H54 (cell line): ENCODE data around the gene VPS11.

ENCODE experiments used
- DNase-seq: peaks from one replicate; pipeline ENCODE4 v3.0.0; 2011; ENCODE audit warnings: low spot score, mixed read lengths; ENCODE audit not compliant: insufficient read length
- FAIRE-seq: peaks from 3 replicates; lab custom pipeline; 2011; peaks lifted over from hg19 to GRCh38; lab: Jason Lieb, UNC
- POLR2A ChIP-seq: IDR thresholded peaks from 2 replicates; pipeline ENCODE4 v1.6.1; 2011; ENCODE audit warnings: low read depth, mild to moderate bottlenecking, low read length

VPS11 gene

DNA sequence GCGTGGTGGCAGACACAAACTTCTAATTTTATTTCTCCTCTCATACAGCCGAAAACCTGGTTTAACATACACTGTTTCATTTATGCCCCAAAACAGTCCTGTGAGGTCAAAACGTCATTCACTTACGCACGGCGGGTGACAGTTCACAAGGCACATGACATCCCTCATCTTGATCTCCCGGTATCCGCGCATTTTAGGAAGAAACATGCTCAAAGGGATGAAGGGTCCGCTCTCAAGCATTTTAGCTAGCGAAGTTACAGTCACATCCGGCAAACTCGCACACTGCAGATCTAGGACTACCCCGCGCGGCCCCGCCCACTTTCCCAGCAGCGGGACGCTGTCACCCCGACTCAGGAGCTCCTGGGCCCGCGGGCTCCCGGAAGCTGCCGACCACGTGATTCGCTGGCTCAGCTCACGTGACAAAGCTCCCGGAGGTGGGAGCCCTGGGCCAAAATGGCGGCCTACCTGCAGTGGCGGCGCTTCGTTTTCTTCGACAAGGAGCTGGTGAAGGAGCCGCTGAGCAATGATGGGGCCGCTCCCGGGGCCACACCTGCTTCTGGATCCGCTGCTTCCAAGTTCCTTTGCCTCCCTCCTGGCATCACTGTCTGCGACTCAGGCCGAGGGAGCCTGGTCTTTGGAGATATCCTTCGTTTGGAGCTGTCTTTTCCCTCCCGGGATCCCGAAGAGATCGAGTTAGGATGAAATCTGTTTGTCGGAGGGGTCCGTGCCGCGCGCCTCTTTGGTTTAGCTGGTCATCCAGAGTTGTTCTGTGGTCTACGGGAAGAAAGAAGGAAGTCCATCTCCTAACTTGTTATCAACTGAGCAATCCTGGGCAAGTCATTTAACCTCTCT is at the start of gene VPS11:
Gene VPS11 (plus strand): TSS at position 448 of the 852 bp plus-strand sequence. CDS start 6 bp downstream, at position 454.
- no peak for FAIRE-seq
- 0 out of 2 replicates have a peak, but pooled peaks have one; percentile 48 for TF ChIP-seq POLR2A
- peak; percentile 88 for DNase-seq

DNA sequence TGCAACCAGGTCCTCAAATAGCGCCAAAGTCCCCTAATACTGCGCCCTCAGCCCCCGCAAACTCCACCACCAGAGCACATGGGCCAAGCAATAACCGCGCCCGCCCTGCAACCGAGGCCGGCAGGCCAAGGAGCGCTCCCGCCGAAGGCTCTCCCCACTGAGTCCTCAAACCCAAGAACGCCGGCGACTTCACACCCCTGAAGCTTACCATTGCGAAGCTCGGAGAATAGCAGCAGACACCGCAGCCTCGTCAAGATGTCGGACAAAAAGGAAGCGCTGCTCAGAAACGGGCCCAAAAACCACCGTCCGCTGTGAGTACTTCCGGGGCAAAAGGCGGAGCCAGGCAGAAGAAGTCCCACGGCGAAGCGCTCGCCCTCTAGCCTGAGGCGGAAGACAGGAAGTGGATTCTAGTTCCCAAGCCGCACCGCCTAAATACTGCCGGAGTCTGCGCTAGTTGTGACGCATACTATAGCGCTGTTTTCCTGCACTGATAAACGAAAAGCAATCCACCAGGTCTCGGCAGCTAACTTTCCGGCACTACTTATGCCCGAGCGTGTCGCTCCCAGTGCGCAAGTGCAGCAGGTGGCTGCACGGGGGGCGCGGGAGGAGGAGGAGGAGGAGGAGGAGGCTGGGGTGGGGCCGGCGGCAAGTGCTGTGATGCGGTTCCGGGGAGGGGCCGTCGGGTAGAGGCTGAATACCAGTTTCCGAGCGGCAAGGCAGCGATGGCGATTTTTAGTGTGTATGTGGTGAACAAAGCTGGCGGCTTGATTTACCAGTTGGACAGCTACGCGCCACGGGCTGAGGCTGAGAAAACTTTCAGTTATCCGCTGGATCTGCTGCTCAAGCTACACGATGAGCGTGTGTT is 49.3 kb upstream of the VPS11 start, which contains the start of the genes RPS25 and TRAPPC4:
Gene RPS25 (minus strand): TSS at position 270 of the 865 bp plus-strand sequence. CDS start 59 bp downstream, at position 211.
Gene TRAPPC4 (plus strand): TSS at position 693 of the 865 bp plus-strand sequence. CDS start 30 bp downstream, at position 723.
- FAIRE-seq (peak; percentile 41), DNase-seq (peak; percentile 72)
- TF ChIP-seq POLR2A = peak; percentile 58

DNA sequence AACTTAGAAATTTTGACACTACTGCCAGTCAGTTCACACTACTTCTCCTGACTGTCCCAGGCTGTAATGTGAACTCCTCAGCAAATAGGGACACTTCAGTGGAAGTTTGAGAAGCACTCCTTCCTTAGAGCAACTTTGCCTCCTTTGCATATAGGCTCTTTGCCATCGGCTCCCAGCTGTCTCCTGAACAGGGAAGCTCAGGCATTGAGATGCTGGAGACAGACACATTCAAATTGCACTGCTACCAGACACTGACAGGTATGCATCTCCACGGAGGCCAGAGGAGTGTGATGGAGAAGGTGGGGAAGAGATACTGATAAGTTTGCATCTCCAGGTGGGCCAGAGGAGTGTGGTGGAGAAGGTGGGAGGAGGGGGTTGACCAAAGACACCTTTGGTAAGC is 47.6 kb upstream of the VPS11 start:
- no peak for DNase-seq
- TF ChIP-seq POLR2A = no peak
- no peak for FAIRE-seq

DNA sequence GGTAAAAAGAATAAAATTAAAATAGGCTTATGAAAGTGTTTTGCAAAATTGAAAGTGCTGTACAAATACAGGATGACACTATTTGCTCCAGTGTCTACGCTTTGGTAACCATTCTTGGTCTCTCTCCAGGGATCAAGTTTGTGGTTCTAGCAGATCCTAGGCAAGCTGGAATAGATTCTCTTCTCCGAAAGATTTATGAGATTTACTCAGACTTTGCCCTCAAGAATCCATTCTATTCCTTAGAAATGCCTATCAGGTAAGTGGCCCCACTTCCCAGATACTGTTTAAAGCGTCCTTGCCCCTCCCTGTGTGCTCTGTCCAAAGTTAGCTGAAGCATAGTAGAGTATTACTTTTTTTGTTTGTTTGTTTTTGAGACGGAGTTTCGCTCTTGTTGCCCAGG is 46.0 kb upstream of the VPS11 start:
- no peak for FAIRE-seq
- no peak for TF ChIP-seq POLR2A

DNA sequence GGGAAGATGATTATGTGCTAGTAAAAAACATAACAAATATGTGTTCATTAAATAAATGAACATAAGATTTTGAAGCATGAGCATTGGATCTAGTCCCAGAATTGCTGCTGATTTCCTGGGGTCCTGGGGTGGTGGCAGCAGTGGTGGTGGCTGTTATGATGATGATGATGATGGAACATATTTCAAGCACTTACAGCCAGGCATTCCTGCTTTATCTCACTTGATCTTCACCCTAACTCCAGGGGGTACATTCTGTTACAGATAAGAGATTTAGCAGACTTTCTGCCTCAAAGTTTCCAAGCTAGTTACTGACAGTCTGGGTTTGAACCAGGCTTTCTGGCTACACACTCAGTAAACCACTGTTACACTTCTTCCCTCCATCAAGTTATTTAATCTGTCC is 43.9 kb upstream of the VPS11 start:
- DNase-seq = no peak
- FAIRE-seq = no peak
- TF ChIP-seq POLR2A = no peak

More for the DNA sequence above, 46.0 kb upstream of the VPS11 start:
- DNase-seq = no peak

DNA sequence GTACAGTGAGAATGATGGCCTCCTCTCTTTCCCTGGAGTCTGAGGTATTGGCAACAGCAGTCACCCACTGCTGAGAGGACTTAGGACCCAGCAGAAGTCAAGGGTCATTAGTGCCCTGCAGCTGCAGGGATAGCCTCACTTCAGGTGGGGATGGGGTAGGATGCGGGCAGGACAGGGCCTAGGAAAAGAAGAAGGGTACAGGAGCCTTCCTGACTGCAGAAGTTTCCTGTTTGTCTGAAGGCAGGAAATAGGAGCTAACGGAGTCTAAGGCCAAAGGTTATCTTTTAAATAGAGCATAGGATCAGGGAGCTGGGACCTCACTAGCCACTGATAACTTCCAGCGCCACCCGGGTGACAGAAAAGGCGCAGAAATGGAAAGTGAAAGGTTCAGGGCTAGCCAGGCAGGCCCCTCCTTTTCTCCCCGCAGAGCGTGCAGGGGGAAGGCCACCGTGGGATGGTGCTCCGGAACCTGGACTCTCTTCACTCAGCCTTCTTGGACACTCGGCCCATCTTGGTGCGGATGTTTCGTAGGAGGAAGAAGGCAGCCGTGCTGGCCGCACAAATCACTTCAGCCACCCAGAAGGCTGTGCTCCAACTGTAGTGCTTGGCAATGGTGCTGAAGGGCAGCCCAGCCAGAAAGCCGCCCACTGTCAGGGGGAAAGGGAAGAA is 43.1 kb upstream of the VPS11 start:
- FAIRE-seq (no peak), DNase-seq (no peak)
- TF ChIP-seq POLR2A = no peak

DNA sequence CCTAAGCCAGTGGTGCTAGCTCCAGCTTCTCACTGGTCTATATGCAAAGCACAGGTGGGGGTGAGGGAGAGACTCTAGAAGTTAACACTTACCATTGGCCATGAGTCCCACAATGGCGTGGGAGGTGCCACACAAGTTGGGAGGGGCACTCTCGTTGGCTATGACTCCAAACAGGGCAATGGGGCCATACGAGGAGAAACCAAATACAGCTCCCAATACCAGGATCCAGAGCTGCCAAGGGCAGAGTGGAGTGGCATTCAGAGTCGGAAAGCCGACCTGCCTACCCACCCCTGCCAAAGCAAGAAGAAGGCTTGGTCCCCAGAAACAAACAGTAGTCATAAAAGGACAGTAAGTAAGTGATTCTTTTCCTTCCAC is 42.5 kb upstream of the VPS11 start:
- TF ChIP-seq POLR2A = no peak
- FAIRE-seq = no peak
- no peak for DNase-seq

DNA sequence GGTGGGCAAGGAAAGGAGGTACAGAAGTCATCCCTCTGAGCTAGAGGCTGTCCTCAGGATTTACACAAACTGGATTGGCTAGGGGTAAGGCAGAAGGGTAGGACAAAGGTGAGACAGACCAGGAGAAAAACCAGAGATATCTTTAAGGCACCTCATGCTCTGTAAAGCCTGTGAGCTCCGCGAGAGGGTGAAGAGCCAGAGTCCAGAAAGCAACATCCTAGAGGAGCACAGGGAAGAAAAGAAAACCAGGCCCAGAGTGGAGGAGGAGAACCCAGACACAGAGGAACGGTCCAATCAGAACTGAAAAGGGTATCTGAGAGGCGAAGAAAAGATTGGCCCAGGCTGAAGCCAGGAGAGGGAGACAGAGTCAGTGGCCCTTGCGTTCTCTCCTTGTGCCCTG is 42.1 kb upstream of the VPS11 start:
- DNase-seq (no peak), FAIRE-seq (no peak)
- no peak for TF ChIP-seq POLR2A

DNA sequence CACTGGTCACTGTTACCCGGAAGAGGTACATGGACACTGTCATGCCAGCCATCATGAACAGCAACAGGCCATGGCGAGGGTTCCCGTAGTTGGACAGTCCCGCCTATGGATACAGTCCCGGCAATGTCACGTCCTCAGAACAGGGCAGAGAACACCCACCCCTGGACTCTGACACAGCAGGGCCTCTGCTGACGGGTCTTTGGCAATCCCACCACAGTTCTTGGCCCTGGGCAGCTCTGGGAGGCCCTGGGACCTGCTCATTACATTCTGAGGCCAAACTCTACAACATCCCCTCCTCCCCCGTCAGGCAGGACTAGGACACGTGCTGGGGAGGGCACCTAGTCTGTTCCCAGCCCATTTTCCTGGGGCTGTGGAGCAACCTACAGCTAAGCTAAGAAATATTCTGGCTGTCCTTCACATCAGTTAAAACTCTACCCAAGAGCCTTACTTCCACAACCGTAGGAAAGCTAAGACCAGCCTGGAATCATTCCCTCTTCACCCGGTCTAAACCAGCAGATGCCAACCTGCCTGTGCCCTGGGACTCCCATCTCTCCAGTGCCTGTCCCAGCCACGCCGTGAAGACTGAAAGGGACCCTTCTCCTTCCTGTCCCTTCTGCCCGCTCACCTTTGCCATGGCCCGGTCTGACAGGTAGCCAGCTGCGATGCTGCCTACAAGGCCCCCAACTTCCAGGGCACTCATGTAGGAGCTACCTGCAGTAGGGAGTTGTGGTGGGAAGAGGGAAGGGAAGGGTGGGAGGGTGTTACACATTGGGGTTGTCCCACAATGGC is 41.4 kb upstream of the VPS11 start:
- FAIRE-seq = no peak
- no peak for TF ChIP-seq POLR2A
- no peak for DNase-seq

DNA sequence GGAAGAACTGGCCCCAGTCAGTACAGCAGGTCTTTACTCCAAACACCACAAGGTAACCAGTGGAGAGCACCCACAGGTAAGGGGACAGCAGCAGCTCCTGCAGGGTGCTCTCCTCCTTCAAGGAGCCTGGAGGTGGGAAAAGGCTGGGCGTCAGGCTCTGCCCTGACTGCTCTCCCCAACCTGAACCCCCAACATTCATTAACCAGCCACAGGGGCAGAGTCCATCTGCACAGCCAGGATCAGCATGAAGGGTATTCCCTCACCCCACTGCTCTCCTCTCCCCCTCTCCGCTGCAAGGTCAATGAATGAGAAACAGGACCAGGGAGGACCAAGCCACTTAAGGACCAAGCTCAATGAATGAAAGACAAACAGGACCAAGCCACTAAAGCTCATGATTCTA is 40.6 kb upstream of the VPS11 start:
- no peak for TF ChIP-seq POLR2A
- no peak for DNase-seq
- FAIRE-seq = no peak

DNA sequence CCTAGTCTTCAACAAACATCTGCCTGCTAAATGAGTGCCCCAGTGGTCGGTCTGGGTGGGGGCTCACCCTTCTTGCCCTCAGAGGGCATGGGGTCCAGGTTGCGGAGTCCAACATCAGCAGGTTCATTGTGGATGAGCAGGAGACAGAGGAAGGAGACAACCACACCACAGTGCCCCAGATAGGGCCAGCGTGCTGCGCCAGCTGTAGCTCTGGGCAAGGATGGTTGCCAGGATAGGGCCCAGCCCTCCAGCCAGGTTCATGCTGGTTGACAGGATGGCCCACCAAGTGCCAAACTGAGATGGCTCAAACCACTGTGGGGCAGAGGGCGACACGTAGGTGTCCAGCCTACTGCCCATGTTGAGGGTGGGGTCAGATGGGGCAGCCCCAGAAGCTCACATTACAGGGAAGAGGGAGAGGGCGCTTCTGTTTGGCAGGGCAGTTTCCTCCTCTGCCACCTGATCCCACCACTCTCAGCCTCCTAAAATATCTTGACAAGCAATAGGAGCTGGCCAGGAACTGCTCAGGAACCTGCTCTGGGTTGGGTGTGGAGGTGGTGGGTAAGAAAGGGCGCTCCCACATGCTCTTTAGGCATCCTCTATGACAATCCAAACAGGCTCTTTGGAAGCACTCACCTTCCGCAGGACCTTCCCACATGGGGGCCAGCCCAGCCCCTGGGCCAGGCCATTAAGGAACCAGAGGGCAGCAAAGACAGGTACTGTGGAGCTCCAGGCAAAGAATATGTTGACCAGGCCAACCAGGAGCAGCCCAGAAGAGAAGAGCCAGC is 39.9 kb upstream of the VPS11 start:
- no peak for DNase-seq
- no peak for FAIRE-seq

More for the DNA sequence above, 39.9 kb upstream of the VPS11 start:
- no peak for TF ChIP-seq POLR2A
